RCC 7860 (cell line): Measurements from ENCODE around the gene PLBD1.
A peak's percentile ranks its signal among the peaks of the same experiment; 100 is the strongest.

Source experiments
- DNase-seq: peaks from one replicate; pipeline ENCODE4 v3.0.0-alpha.2; 2015; ENCODE audit warnings: low spot score
- FAIRE-seq: peaks from 2 replicates; lab custom pipeline; 2012; peaks lifted over from hg19 to GRCh38; lab: Jason Lieb, UNC

Gene PLBD1

GRCh38 chr12:14510574-14510973, 57.1 kb downstream of the PLBD1 start:
- FAIRE-seq: no peak
- no peak for DNase-seq

- no peak for FAIRE-seq
- DNase-seq: no peak
Measured at GRCh38 chr12:14505626-14506596, 61.8 kb downstream of the PLBD1 start.

- no peak for FAIRE-seq
Measured at GRCh38 chr12:14495326-14495725, 72.4 kb downstream of the PLBD1 start.

DNA sequence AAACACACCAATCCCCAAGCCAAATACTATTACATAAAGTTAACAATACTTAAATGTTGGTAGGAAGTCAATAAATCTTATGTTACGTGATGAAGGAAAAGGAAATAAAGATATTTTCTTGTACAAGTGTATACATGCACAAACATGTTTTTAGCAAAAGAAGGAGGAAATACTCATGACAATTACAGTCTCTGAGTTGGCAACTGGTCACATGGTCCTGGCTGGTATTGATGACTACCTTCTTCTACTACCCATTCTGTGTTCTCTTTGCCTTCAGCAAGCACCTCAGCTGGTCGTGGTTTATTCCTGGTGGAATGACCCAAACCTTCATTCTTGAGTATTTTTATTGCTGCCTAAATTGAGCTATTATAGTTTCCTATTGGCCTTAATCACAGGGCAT, 84.8 kb downstream of the PLBD1 start:
- DNase-seq (no peak), FAIRE-seq (no peak)

More at GRCh38 chr12:14495326-14495725, 72.4 kb downstream of the PLBD1 start:
- DNase-seq: no peak

GRCh38 chr12:14482361-14482760, 85.3 kb downstream of the PLBD1 start:
- FAIRE-seq: no peak
- no peak for DNase-seq

DNA sequence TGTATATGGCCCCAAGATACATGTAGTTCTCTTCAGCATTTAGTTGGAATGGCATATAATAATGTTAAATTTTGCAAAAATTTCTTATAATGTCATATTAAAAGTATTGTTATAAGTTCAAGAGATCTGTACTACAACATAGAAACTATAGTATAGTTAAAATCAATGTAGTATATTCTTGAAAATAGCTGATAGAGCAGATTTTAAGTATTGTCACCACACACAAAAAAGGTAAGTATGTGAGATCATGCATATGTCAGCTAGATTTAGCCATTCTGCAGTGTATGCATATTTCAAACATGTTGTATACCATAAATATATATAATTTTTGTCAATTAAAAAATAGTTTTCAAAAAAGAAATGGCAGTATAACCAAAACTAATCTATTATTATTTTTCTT, 86.5 kb downstream of the PLBD1 start:
- FAIRE-seq: no peak

DNA sequence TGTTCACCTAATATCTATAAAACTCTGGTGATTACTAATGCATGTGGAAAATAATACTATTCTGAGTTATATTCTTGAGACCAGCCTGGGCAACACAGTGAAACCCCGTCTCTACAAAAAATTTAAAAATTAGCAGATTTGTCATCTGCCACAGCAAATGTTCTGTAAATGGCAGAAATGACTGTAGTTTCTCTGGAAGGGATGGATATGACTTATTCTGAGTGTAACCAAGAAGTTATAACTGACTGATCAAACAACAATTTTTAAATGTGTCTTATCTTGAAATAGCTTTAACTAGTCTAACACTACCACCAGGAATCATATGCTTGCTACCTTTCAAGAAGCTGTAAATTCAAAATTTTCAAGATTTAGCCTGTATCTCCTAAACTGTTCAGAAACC, 88.7 kb downstream of the PLBD1 start:
- FAIRE-seq: no peak
- no peak for DNase-seq

More for the DNA sequence above, 86.5 kb downstream of the PLBD1 start:
- DNase-seq: no peak

GRCh38 chr12:14473707-14474287, 93.9 kb downstream of the PLBD1 start:
- no peak for FAIRE-seq
- DNase-seq: peak; percentile 24

DNA sequence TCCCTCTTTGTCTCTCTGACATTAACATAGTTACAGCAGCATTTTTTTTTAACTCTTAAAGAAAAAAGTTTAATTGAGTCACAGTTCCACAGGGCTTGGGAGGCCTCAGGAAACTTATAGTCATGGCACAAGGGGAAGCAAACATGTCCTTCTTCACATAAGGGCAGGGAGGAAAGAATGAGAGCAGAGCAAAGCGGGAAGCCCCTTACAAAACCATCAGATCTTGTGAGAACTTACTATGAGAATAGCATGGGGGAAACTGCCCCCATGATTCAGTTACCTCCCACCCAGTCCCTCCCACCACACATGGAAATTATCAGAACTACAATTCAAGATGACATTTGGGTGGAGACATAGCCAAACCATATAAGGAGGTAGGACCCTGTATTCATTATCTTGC, 96.2 kb downstream of the PLBD1 start:
- FAIRE-seq: no peak

GRCh38 chr12:14460212-14460841, 107.4 kb downstream of the PLBD1 start:
- no peak for DNase-seq
- FAIRE-seq: no peak

More for the DNA sequence above, 96.2 kb downstream of the PLBD1 start:
- no peak for DNase-seq

DNA sequence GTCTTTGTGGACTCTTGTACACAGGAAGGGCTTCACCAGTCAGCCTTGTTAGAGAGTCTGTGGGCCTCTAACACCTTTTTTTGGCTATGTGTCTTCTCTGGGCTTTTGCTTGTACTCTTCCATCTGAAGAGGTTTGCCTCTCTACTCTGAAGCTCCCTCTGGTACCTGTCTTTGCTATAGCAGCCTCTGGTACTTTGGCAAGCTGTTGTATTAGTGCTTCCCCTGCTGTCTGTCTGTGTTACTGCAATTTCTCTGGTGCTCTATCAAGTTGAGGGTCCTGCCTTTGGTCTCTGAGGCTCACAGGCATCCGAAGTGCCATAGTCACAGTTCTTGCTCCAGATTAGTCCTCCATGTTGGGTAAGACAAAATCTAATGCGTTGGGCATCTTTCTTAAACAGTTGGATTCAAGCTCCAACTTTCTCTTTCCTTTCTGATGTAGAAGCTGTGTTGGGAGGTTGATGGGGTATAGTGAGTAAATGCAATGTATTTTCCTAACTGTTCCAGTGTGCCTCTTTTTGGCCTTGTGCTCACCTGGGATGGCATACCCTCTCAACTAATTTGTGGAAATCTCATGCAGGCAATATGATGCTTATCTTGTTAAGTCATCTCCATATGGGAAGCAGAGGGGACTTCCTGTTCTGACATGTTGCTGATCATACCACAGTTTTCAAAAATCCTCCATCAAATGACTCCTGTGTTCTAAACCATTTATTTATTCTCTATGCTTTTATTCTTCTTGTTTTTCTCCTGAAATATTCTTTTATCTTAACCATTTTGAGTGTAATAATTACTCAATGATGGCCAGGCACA, 113.4 kb downstream of the PLBD1 start:
- no peak for FAIRE-seq
- peak; percentile 29 for DNase-seq
